Kidney epithelial cell (primary cell): ENCODE results near the gene DSTN. TPM values are rescaled to one million over a fixed set of nuclear protein-coding genes. Genes with fewer than 3 reads are reported as not detected.

ENCODE experiments used
- DNase-seq: peaks from one replicate; pipeline ENCODE4 v3.0.0-alpha.2; 2010; ENCODE audit warnings: low read depth
- H3K27me3 ChIP-seq: 2 replicates; pipeline ENCODE4 v1.6.0; 2011; ENCODE audit warnings: low read length; ENCODE audit not compliant: control insufficient read depth, insufficient read depth
- H3K36me3 ChIP-seq: 2 replicates; pipeline ENCODE4 v1.5.1; 2011; ENCODE audit warnings: low read length; ENCODE audit not compliant: control insufficient read depth, insufficient read depth
- H3K4me3 ChIP-seq: 2 replicates; pipeline ENCODE4 v1.5.1; 2011; ENCODE audit warnings: low read depth, mild to moderate bottlenecking, control low read depth, low read length
- total RNA-seq: library from RNA; depleted of rRNA; stranded (reverse); fragments of >200 nt; gene quantifications from 2 replicates; pipeline ENCODE4 v1.2.3, GENCODE V29; 2015
- TF ChIP-seq, protein P1 (sequence below): IDR thresholded peaks from 2 replicates; pipeline ENCODE4 v1.5.1; 2011; ENCODE audit warnings: mild to moderate bottlenecking, moderate library complexity, low read length, control low read depth, inconsistent platforms; ENCODE audit not compliant: insufficient read depth, poor library complexity, severe bottlenecking

DSTN gene
- total RNA-seq, 1 donor from 2014 or later: 255 TPM

DNA sequence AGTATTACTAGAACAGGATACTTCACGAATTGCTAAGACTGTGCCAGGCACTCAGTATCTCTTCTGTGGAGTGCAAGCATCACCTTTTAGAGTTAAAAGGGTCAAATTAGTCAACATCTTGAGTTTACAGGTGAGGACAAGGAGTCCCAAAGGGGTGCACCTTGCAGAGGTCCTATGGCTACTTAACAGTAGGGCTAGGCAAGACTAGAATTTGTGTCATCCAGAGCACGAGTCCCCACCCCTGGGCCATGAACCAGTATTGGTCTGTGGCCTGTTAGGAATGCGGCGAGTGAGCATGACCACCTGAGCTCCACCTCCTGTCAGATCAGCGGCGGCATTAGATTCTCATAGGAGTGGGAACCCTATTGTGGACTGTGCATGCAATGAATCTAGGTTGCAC, 10.5 kb upstream of the DSTN start:
- Histone ChIP-seq H3K4me3 (no peak overlapping the region), H3K27me3 (no peaks in the 10 kb centered on the region), H3K36me3 (no peaks in the 10 kb centered on the region)
- TF ChIP-seq, protein P1, sequence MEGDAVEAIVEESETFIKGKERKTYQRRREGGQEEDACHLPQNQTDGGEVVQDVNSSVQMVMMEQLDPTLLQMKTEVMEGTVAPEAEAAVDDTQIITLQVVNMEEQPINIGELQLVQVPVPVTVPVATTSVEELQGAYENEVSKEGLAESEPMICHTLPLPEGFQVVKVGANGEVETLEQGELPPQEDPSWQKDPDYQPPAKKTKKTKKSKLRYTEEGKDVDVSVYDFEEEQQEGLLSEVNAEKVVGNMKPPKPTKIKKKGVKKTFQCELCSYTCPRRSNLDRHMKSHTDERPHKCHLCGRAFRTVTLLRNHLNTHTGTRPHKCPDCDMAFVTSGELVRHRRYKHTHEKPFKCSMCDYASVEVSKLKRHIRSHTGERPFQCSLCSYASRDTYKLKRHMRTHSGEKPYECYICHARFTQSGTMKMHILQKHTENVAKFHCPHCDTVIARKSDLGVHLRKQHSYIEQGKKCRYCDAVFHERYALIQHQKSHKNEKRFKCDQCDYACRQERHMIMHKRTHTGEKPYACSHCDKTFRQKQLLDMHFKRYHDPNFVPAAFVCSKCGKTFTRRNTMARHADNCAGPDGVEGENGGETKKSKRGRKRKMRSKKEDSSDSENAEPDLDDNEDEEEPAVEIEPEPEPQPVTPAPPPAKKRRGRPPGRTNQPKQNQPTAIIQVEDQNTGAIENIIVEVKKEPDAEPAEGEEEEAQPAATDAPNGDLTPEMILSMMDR: no peak
- no peak for DNase-seq

DNA sequence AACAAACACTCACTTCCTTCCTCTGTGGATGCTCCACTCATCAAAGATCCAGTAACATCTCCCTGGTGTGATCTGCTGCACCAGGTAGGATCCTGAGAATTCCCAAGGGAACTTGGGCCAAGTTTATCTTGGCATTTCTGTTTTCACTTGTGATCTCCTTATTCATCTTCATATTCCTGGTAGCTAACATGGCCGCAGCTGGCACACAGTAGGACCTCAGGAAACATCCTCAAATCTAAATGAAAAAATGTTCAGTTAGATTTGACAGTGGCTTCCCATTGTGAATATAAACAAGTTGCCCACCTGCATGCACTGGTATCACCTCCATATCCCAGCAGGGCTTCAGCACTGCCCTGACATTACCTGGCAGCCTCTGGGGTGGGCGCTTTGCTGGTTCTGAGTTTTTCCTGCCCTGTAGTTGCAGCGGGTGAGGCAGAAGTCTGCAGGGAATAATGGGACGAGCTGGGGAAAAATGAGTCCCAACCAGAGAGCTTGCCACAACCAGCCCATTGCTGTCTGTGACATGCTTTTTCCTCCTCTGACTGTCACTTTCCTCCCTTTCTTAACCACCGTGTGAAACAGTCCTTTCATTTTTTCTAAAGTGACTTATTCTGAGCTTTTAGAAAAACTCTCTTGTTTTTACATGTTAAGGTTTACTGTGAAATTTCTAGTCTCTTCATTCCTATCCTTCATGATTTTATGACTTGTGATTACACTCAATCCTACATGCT, 9.4 kb upstream of the DSTN start:
- Histone ChIP-seq H3K4me3 (no peak overlapping the region), H3K27me3 (no peaks in the 10 kb centered on the region), H3K36me3 (no peaks in the 10 kb centered on the region)
- TF ChIP-seq, protein P1: no peak
- DNase-seq: no peak

DNA sequence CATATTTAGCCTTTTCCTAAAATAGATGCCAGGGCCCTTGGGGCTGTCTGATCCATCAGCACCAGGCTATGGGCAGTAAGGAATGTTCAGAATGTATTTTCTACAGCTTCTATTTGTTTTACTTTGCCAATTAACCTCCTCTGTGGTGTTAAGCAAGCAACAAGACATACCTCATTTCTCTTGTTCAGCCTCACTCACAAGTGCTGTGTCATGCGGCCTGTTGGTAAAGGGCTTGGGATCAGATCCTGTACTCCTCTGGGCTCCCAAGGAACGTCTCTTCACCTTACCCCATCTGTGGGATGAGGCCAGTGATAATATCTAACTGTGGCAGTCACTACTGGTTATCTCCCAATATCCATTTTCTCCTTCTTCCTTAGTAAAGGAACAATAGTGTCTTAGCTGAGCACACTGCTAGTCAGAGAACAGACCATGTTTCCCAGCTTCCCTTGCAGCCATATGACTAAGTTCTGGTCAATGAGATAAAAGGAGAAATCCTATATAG, 7.0 kb upstream of the DSTN start:
- H3K4me3 ChIP-seq: no peak overlapping the region
- H3K27me3 ChIP-seq: no peaks in the 10 kb centered on the region
- DNase-seq: peak; percentile 77
- no peaks in the 10 kb centered on the region for H3K36me3 ChIP-seq
- TF ChIP-seq, protein P1: no peak

DNA sequence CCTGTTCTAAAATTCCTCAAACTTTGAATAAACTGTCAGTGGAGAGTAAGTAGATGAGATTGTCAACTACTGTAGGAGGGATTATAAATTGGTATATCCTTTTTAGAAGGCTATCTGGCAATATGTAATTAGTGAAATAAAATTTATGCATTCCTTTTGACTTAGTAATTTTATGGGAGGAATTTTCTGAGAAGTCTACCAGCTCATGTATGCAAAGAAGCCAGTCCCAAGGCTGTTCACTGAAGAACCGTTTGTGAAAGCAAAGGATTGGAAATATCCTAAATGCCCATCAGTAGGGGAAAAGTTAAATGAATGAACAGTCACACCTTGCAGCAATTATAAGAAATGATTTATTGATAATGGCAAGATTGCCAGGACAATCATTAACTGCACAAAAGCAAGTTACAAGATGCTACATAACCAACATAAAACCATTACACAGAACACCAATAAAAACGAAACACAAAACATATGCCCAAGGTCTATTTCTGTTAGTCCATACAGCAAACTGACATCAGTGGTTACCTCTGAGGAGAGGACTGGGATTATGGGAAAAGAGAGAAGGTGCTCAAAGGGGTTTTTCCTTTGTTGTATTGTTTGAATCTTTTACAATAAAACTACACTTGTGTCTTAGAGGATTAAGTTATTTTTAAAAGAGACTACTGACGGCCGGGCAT, 4.6 kb upstream of the DSTN start:
- Histone ChIP-seq H3K36me3 (no peaks in the 10 kb centered on the region), H3K27me3 (no peaks in the 10 kb centered on the region), H3K4me3 (no peak overlapping the region)
- TF ChIP-seq, protein P1: no peak
- no peak for DNase-seq

- DNase-seq: no peak
- no peaks in the 10 kb centered on the region for H3K36me3 ChIP-seq
- no peaks in the 10 kb centered on the region for H3K27me3 ChIP-seq
- no peak overlapping the region for H3K4me3 ChIP-seq
- TF ChIP-seq, protein P1: no peak
These were observed 3.5 kb upstream of the DSTN start for GRCh38 chr20:17566345-17566744.
